Kidney (tissue), 14 donors: Measurements from ENCODE around the gene NTNG1. TPM values are rescaled to one million over a fixed set of nuclear protein-coding genes. Genes with fewer than 3 reads are reported as not detected.

Experiments used
- DNase-seq, 5 donors: peaks; one replicate each; pipeline ENCODE4 v3.0.0-alpha.2; 2013 to 2020
- FAIRE-seq: peaks from 2 replicates; lab custom pipeline; 2012; peaks lifted over from hg19 to GRCh38; lab: Jason Lieb, UNC
- H3K27ac ChIP-seq, 2 donors: one replicate each; pipeline ENCODE4 v1.7.0; 2013; ENCODE audit warnings: low read depth in 2 of 2, low read length in 2 of 2, inconsistent platforms in 1 of 2
- H3K27me3 ChIP-seq: one replicate; pipeline ENCODE4 v1.7.1; 2013; ENCODE audit warnings: low read length, inconsistent platforms; ENCODE audit not compliant: control insufficient read depth, insufficient read depth
- H3K36me3 ChIP-seq, 3 donors: one replicate each; pipeline versions ENCODE4 v1.7.0 to v1.7.1; 2013; ENCODE audit warnings: low read length in 3 of 3, control low read depth in 1 of 3, inconsistent platforms in 1 of 3; ENCODE audit not compliant: insufficient read depth in 3 of 3, control insufficient read depth in 2 of 3
- H3K4me1 ChIP-seq, 3 donors: one replicate each; pipeline versions ENCODE4 v1.7.0 to v1.7.1; 2013; ENCODE audit warnings: low read length in 3 of 3, inconsistent platforms in 1 of 3, low read depth in 1 of 3; ENCODE audit not compliant: control insufficient read depth in 2 of 3, insufficient read depth in 2 of 3
- H3K4me3 ChIP-seq, 3 donors: one replicate each; pipeline versions ENCODE4 v1.7.0 to v1.8.1; 2013; ENCODE audit warnings: low read length in 3 of 3, control low read depth in 1 of 3, inconsistent platforms in 1 of 3
- H3K9ac ChIP-seq, 3 donors: one replicate each; pipeline versions ENCODE4 v1.7.0 to v1.7.1; 2013; ENCODE audit warnings: low read length in 3 of 3, control low read depth in 1 of 3, inconsistent platforms in 1 of 3
- H3K9me3 ChIP-seq, 3 donors: one replicate each; pipeline versions ENCODE4 v1.7.0 to v1.7.1; 2013; ENCODE audit warnings: low read length in 3 of 3, control low read depth in 1 of 3, inconsistent platforms in 1 of 3; ENCODE audit not compliant: control insufficient read depth in 2 of 3, insufficient read depth in 1 of 3
- CTCF ChIP-seq: IDR thresholded peaks from 3 replicates; pipeline ENCODE4 v1.5.1; 2012; ENCODE audit warnings: mild to moderate bottlenecking, moderate library complexity, borderline replicate concordance; ENCODE audit not compliant: insufficient read depth; ENCODE audit errors: extremely low read depth
- intact Hi-C: fragments of 100-400 bp; cut with DNase I; formaldehyde crosslinking; loops from one replicate; pipeline ENCODE4 v1.11.1; 2022
- polyA plus RNA-seq: library from polyadenylated mRNA; stranded (reverse); fragments of 350-450 nt; fragmentation: Illumina TruSeq; extraction: RNeasy Lipid Tissue Mini Kit (QIAGEN cat#74804); gene quantifications from one replicate; pipeline ENCODE4 v1.2.3, GENCODE V29; 2014; ENCODE audit warnings: low read depth, low replicate concordance; ENCODE audit not compliant: insufficient read depth
- total RNA-seq: library from RNA; stranded (reverse); fragmentation: NEBNext Ultra II Directional; extraction: Animal tissue kit (Norgen Biotek cat#: 25700); gene quantifications from one replicate; pipeline ENCODE4 v1.2.1, GENCODE V29; 2021
- donor health status: control.
- donor health status: control.
- donor health status: control.
- donor health status: control.
- donor health status: control.
- donor health status: DM: yes; HTN: yes; CAD: no.
- donor health status: Normal renal cell carcinoma (clear cell type).

NTNG1 gene
- total and polyA plus RNA-seq, 2 donors from 2014 or later = 2.8 to 7.7 TPM

- intact Hi-C loops = no loop called here
- no peaks in the 10 kb centered on the region for H3K27me3 ChIP-seq
- TF ChIP-seq CTCF = no peak
- no peak overlapping the region for H3K9ac ChIP-seq
- no peak overlapping the region for H3K27ac ChIP-seq
- H3K9me3 ChIP-seq = no peaks in the 10 kb centered on the region
- no peaks in the 10 kb centered on the region for H3K36me3 ChIP-seq
- H3K4me3 ChIP-seq = no peak overlapping the region
- FAIRE-seq (no peak), DNase-seq (no peak)
- H3K4me1 ChIP-seq = no peaks in the 10 kb centered on the region
These were observed 9.1 kb downstream of the NTNG1 start for GRCh38 chr1:107149946-107150345.

GRCh38 chr1:107151295-107151694, 10.5 kb downstream of the NTNG1 start:
- DNase-seq (no peak), FAIRE-seq (no peak)
- TF ChIP-seq CTCF = no peak
- no peak overlapping the region for H3K9ac ChIP-seq
- H3K4me3 ChIP-seq = no peak overlapping the region
- H3K27ac ChIP-seq = no peak overlapping the region
- no peaks in the 10 kb centered on the region for H3K27me3 ChIP-seq
- no peaks in the 10 kb centered on the region for H3K36me3 ChIP-seq
- no peaks in the 10 kb centered on the region for H3K4me1 ChIP-seq
- intact Hi-C loops = no loop called here
- H3K9me3 ChIP-seq = no peaks in the 10 kb centered on the region

- Histone ChIP-seq H3K9ac (no peak overlapping the region), H3K4me1 (no peaks in the 10 kb centered on the region), H3K36me3 (no peaks in the 10 kb centered on the region), H3K27ac (no peak overlapping the region), H3K9me3 (no peaks in the 10 kb centered on the region), H3K27me3 (no peaks in the 10 kb centered on the region), H3K4me3 (no peak overlapping the region)
- DNase-seq (no peak), FAIRE-seq (no peak)
- intact Hi-C loops = no loop called here
- no peak for TF ChIP-seq CTCF
These were observed 11.6 kb downstream of the NTNG1 start for GRCh38 chr1:107152395-107152794.

- Histone ChIP-seq H3K4me1 (no peaks in the 10 kb centered on the region), H3K4me3 (no peak overlapping the region), H3K27me3 (no peaks in the 10 kb centered on the region), H3K36me3 (no peaks in the 10 kb centered on the region), H3K9ac (no peak overlapping the region), H3K27ac (no peak overlapping the region), H3K9me3 (no peaks in the 10 kb centered on the region)
- no peak for FAIRE-seq
- intact Hi-C loops = no loop called here
- no peak for DNase-seq
- no peak for TF ChIP-seq CTCF
These were observed 12.2 kb downstream of the NTNG1 start for GRCh38 chr1:107153014-107153413.
